Memory B cell (primary cell): ENCODE measurements around the gene LHX3.

Source experiments
- ATAC-seq: fragments of 150-1000 bp; cut with Tn5 transposase; 2 replicates; pipeline ENCODE4 v1.10.0; 2021; ENCODE audit warnings: low read depth, mild to moderate bottlenecking, moderate library complexity
- DNase-seq, 2 donors: peaks; one replicate each; pipeline ENCODE4 v3.0.0; 2022; ENCODE audit warnings: low spot score in 2 of 2
- H3K27ac Mint-ChIP-seq: one replicate; pipeline ENCODE4 v1.8.0; 2022; ENCODE audit warnings: mild to moderate bottlenecking, moderate library complexity, mixed read lengths
- H3K27me3 Mint-ChIP-seq: one replicate; pipeline ENCODE4 v1.8.0; 2022; ENCODE audit warnings: mixed read lengths
- H3K36me3 Mint-ChIP-seq: one replicate; pipeline ENCODE4 v1.8.0; 2022; ENCODE audit warnings: mild to moderate bottlenecking, mixed read lengths
- H3K4me1 Mint-ChIP-seq: one replicate; pipeline ENCODE4 v1.8.0; 2022; ENCODE audit warnings: mixed read lengths
- H3K4me3 Mint-ChIP-seq: one replicate; pipeline ENCODE4 v1.8.0; 2022; ENCODE audit warnings: mild to moderate bottlenecking, moderate library complexity, mixed read lengths
- H3K9me3 Mint-ChIP-seq: one replicate; pipeline ENCODE4 v1.8.0; 2022; ENCODE audit warnings: mixed read lengths

LHX3 gene

DNA sequence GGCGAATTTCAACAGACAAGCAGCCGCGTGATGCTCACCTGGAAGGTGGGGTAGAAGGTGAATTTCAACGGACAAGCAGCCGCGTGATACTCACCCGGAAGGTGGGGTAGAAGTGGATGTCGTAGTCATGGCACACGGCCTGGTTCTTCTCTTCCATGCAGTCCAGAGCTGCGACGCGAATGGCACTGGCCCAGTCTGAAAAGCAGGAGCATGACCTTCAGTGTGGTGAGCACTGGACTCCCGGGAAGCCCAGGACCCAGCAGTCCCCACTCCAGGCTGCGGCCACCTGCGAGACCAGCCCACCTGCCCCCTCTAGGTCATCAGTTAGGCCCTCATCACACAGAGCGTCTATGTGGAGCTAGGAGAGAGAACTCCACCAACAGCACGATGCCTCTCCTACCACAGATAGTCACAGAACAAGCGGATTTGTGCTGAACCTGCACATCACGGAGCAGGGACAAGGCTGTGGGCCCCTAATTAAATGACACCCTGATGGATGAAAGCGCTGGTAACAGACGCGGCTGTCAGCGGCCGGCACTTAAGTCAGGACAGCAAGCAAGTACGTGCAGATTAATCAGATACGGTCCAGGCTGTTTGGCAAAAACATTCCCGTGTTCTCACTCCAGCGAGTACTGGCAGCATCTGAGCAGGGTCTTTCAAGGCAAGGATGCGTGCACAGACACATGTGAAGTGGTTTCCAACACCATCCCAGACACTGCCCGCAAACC, 21.9 kb upstream of the LHX3 start:
- no peaks in the 10 kb centered on the region for H3K27me3 Mint-ChIP-seq
- peak overlapping the region; percentile 100 for H3K27ac Mint-ChIP-seq
- no peak for DNase-seq
- ATAC-seq: no peak
- peaks cover 23% of the 10 kb centered on the region for H3K36me3 Mint-ChIP-seq
- H3K4me3 Mint-ChIP-seq: peak overlapping the region; percentile 89
- H3K9me3 Mint-ChIP-seq: no peaks in the 10 kb centered on the region
- H3K4me1 Mint-ChIP-seq: peaks cover 47% of the 10 kb centered on the region

DNA sequence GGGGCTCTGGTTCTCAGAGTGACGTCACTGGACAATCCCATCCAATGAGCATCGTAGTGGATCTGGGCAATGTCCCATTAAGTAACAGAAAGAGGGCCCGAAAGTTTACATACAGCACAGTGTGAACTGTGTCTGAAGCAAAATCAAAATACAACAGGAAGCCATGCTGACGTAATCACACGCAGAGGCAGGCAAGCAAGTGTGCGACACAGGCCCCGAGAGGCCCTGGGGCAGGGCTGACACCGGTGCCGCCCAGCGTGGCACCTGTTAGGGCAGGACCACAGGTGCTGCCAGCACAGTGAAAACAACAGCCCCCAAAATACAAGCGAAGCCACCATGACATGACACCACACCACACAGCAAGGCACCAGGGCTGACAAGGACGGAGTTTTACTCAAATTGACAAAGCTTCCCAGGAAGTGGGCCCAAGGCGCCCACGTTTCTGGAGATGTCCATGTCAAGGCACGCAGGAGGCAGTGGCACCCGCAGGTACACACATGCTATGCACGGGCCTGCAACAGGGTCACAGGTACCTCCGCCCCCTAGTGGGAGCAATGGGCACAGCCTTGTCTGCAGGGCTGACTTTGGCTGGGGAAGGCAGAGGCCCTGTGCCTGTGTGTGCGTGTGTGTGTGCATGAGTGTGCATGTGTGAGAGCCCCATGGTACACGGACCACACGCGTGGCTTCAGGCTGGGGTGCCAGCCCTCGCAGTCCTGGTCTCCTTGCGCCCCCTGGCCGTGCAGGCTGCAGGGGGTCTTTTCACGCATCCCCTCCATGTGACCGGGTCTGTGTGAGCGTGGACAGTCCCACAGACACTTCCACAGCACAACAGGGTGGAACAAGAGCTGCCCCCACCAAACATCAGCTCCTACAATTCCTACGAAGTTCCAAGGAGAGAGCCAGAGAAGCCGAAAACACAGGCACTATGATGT, 21.1 kb upstream of the LHX3 start:
- Mint-ChIP-seq H3K9me3 (no peaks in the 10 kb centered on the region), H3K27ac (peak overlapping the region; percentile 100), H3K27me3 (no peaks in the 10 kb centered on the region), H3K4me1 (peaks cover 42% of the 10 kb centered on the region), H3K4me3 (peak overlapping the region; percentile 89), H3K36me3 (peaks cover 24% of the 10 kb centered on the region)
- DNase-seq (peak; percentile 86 to 89), ATAC-seq (peak; percentile 79)

GRCh38 chr9:136225366-136225747, 20.4 kb upstream of the LHX3 start:
- H3K27ac Mint-ChIP-seq: peak overlapping the region; percentile 100
- no peaks in the 10 kb centered on the region for H3K9me3 Mint-ChIP-seq
- H3K4me3 Mint-ChIP-seq: peak overlapping the region; percentile 89
- peak; percentile 79 to 84 for DNase-seq
- H3K27me3 Mint-ChIP-seq: no peaks in the 10 kb centered on the region
- H3K36me3 Mint-ChIP-seq: peaks cover 29% of the 10 kb centered on the region
- ATAC-seq: peak; percentile 67
- peaks cover 39% of the 10 kb centered on the region for H3K4me1 Mint-ChIP-seq

GRCh38 chr9:136223871-136224640, 19.1 kb upstream of the LHX3 start:
- peak overlapping the region; percentile 100 for H3K27ac Mint-ChIP-seq
- no peak for ATAC-seq
- H3K4me1 Mint-ChIP-seq: peaks cover 37% of the 10 kb centered on the region

DNA sequence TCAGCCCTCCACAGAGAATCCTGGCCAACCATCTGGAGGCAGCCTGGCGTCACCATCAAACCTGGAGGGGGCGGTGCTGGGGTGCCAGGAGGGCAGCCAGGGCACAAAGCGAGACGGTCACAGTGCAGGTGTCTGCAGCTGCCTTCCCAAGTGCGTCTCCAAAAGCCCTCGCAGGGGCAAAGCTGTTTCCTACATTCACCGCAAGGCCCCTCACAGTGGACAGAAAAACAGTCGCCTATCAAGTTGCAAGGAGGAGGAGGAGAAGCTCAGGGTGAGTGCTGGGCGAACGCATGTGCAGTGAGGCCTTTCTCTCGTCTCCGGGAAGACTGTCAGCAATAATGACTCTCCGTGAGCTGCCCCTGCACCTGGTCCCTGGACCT, 18.0 kb upstream of the LHX3 start:
- no peak for ATAC-seq
- peaks cover 32% of the 10 kb centered on the region for H3K36me3 Mint-ChIP-seq
- no peaks in the 10 kb centered on the region for H3K27me3 Mint-ChIP-seq
- peak overlapping the region; percentile 100 for H3K27ac Mint-ChIP-seq
- DNase-seq: no peak
- H3K4me3 Mint-ChIP-seq: peak overlapping the region; percentile 17
- no peaks in the 10 kb centered on the region for H3K9me3 Mint-ChIP-seq
- H3K4me1 Mint-ChIP-seq: peaks cover 32% of the 10 kb centered on the region

More at GRCh38 chr9:136223871-136224640, 19.1 kb upstream of the LHX3 start:
- peak overlapping the region; percentile 53 for H3K4me3 Mint-ChIP-seq
- H3K36me3 Mint-ChIP-seq: peaks cover 28% of the 10 kb centered on the region
- DNase-seq: no peak
- H3K27me3 Mint-ChIP-seq: no peaks in the 10 kb centered on the region
- H3K9me3 Mint-ChIP-seq: no peaks in the 10 kb centered on the region

- peak overlapping the region; percentile 4 for H3K27ac Mint-ChIP-seq
- peaks cover 31% of the 10 kb centered on the region for H3K4me1 Mint-ChIP-seq
- H3K4me3 Mint-ChIP-seq: no peak overlapping the region
- H3K27me3 Mint-ChIP-seq: no peaks in the 10 kb centered on the region
- peaks cover 32% of the 10 kb centered on the region for H3K36me3 Mint-ChIP-seq
- DNase-seq (no peak), ATAC-seq (no peak)
- H3K9me3 Mint-ChIP-seq: no peaks in the 10 kb centered on the region
Measured at GRCh38 chr9:136222166-136222905, 17.4 kb upstream of the LHX3 start.

DNA sequence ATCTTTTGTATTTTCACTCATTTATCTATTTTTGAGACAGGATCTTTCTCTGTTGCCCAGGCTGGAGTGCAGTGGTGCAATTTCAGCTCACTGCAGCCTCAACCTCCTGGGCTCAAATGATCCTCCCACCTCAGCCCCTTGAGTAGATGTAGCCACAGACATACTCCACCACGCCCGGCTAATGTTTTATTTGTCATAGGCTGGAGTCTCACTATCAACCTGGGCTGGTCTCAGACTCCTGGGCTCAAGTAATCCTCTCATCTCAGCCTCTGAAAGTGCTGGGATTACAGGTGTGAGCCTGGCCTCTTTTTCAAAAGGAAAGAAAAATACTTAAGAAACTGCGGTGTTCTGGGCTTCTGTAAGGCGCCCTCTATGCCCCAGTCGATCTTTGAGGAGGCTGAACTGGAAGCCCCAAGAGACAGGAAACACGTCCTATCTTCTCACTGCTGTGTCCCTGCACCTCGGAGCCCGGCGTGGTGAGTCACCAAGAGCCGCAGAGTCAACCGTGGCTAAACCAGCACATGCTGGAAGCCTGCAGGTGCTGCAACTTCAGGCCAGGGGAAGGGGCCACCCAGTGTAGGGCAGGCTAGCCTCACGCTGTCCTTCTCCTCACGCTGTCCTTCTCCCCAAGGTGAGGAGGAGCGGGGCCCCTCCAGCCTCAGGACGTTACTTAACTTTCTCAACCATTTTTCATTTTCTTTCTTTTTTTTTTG, 15.2 kb upstream of the LHX3 start:
- Mint-ChIP-seq H3K9me3 (no peaks in the 10 kb centered on the region), H3K4me3 (no peak overlapping the region), H3K4me1 (peaks cover 13% of the 10 kb centered on the region), H3K36me3 (peaks cover 39% of the 10 kb centered on the region), H3K27me3 (no peaks in the 10 kb centered on the region), H3K27ac (no peak overlapping the region)
- DNase-seq: no peak
- no peak for ATAC-seq

- no peaks in the 10 kb centered on the region for H3K9me3 Mint-ChIP-seq
- no peak overlapping the region for H3K4me3 Mint-ChIP-seq
- H3K4me1 Mint-ChIP-seq: peaks cover 12% of the 10 kb centered on the region
- DNase-seq: no peak
- H3K36me3 Mint-ChIP-seq: peaks cover 44% of the 10 kb centered on the region
- no peaks in the 10 kb centered on the region for H3K27me3 Mint-ChIP-seq
- ATAC-seq: no peak
- no peak overlapping the region for H3K27ac Mint-ChIP-seq
Measured at GRCh38 chr9:136219276-136219675, 14.3 kb upstream of the LHX3 start.

GRCh38 chr9:136218673-136219072, 13.7 kb upstream of the LHX3 start:
- ATAC-seq (no peak), DNase-seq (no peak)
- H3K9me3 Mint-ChIP-seq: no peaks in the 10 kb centered on the region
- H3K27ac Mint-ChIP-seq: no peak overlapping the region
- no peak overlapping the region for H3K4me3 Mint-ChIP-seq
- H3K36me3 Mint-ChIP-seq: peaks cover 42% of the 10 kb centered on the region
- no peaks in the 10 kb centered on the region for H3K27me3 Mint-ChIP-seq
- H3K4me1 Mint-ChIP-seq: peaks cover 7% of the 10 kb centered on the region

DNA sequence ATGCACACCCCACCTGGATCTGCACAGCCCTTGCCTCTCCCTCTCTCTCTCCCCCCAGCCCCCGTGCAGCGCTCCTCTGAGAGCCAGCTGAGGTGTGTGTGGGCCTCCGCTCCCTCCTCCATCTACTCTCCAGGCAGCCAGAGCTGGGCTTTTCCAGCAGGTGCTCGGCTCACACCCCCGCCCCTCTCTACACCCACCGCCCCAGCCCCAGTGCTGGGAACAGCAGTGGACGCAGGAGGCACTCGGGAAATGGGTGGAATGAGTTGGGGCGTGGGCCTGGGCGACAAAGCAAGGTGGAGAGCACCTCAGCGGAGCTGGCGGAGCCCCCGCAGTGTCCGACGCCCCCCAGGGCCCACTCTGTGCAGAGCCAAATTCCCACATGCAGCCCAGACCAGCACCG, 13.3 kb upstream of the LHX3 start:
- no peak overlapping the region for H3K27ac Mint-ChIP-seq

DNA sequence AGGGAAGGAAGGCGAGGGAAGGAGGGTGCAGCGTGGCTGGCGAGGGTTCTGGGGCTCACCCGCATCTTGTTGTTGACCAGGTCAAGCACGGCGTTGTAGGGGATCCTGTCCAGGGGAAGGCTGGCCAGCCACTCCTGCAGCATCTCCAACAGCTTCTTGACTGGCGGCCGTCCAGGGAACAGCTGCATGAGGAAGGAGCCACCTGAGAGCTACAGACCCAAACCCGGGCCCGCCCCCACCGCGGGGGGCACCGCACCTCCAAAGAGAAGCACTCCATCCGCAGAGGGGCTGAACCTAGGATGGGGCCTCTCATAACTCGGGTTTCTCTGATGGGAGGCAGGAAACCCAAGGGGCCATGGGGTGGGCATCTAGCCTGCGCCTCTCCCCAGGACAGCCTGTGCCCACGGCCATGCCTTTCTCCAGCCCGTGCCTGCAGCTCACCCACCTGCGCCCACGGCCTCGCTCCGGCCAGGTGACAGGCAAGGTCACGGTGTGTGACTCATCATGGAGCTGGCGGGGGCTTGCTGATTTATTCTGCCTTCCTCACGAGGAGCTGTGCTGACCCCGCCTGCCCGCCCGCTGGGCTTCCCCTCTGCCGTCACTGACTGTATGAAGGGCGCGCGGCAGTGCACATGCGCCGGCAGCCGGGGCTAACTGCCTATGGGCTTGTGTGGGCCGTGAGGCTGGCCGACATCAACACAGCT, 11.8 kb upstream of the LHX3 start:
- DNase-seq (no peak), ATAC-seq (no peak)
- H3K27me3 Mint-ChIP-seq: no peaks in the 10 kb centered on the region
- H3K4me3 Mint-ChIP-seq: no peak overlapping the region
- H3K27ac Mint-ChIP-seq: no peak overlapping the region
- H3K9me3 Mint-ChIP-seq: no peaks in the 10 kb centered on the region
- H3K36me3 Mint-ChIP-seq: peaks cover 38% of the 10 kb centered on the region
- peaks cover 8% of the 10 kb centered on the region for H3K4me1 Mint-ChIP-seq

More for the DNA sequence above, 13.3 kb upstream of the LHX3 start:
- no peak for ATAC-seq
- no peak overlapping the region for H3K4me3 Mint-ChIP-seq
- peaks cover 7% of the 10 kb centered on the region for H3K4me1 Mint-ChIP-seq
- H3K9me3 Mint-ChIP-seq: no peaks in the 10 kb centered on the region
- no peak for DNase-seq
- peaks cover 40% of the 10 kb centered on the region for H3K36me3 Mint-ChIP-seq
- no peaks in the 10 kb centered on the region for H3K27me3 Mint-ChIP-seq

GRCh38 chr9:136213733-136214132, 8.8 kb upstream of the LHX3 start:
- Mint-ChIP-seq H3K27me3 (no peaks in the 10 kb centered on the region), H3K27ac (no peak overlapping the region), H3K36me3 (peaks cover 29% of the 10 kb centered on the region), H3K4me1 (peaks cover 7% of the 10 kb centered on the region), H3K4me3 (no peak overlapping the region), H3K9me3 (no peaks in the 10 kb centered on the region)
- no peak for DNase-seq
- ATAC-seq: no peak
